NB4 (cell line): ENCODE measurements around the gene AATK.

ENCODE experiments used
- CTCF ChIP-seq: IDR thresholded peaks from one replicate; pipeline ENCODE4 v1.5.1; 2012; ENCODE audit warnings: low read depth, low read length
- POLR2A ChIP-seq: IDR thresholded peaks from 2 replicates; pipeline ENCODE4 v1.6.1; 2011; ENCODE audit warnings: mild to moderate bottlenecking; ENCODE audit not compliant: insufficient read length; ENCODE audit errors: extremely low read depth

- TF ChIP-seq CTCF = no peak
- no peak for TF ChIP-seq POLR2A
These were observed 97.4 kb downstream of the AATK start for GRCh38 chr17:81068411-81069134.
